Endothelial cell of umbilical vein (primary cell): Measurements from ENCODE around the gene KRT81.

Experiments used
- CTCF ChIP-seq, 2 donors: IDR thresholded peaks; 1 replicate in 1 of 2; 2 replicates in 1 of 2; pipeline ENCODE4 v1.5.1; 2011; ENCODE audit warnings: low read length in 2 of 2, mild to moderate bottlenecking in 2 of 2, moderate library complexity in 2 of 2, control low read depth in 1 of 2, inconsistent platforms in 1 of 2, low read depth in 1 of 2; ENCODE audit not compliant: insufficient read depth in 1 of 2; ENCODE audit errors: extremely low read depth in 1 of 2
- FOS ChIP-seq: IDR thresholded peaks from 2 replicates; pipeline ENCODE4 v1.6.1; 2011; ENCODE audit warnings: mild to moderate bottlenecking, low read length, moderate library complexity, borderline replicate concordance; ENCODE audit not compliant: insufficient read depth
- POLR2A ChIP-seq: IDR thresholded peaks from 2 replicates; pipeline ENCODE4 v1.6.1; 2012; ENCODE audit warnings: low read depth, mild to moderate bottlenecking, control low read depth, low read length

GRCh38 chr12:52251367-52252051, 39.8 kb downstream of the KRT81 start:
- TF ChIP-seq CTCF (IDR thresholded peaks at IDR 0.05; ENCODE audit: extremely low read depth in 1 of 2, insufficient read depth in 1 of 2, low read depth in 1 of 2, low read length in 2 of 2) (no peak), POLR2A (no peak), FOS (no peak)
